Caco-2 (cell line): ENCODE measurements around the gene KCNIP1. TPM values are rescaled to one million over a fixed set of nuclear protein-coding genes. Genes with fewer than 3 reads are reported as not detected.

Experiments
- BruUV-seq: library from RNA; stranded (reverse); fragments of 400-500 nt; replicated peaks from 2 replicates; lab custom pipeline; 2021; lab: Mats Ljungman, UMichigan
- CTCF ChIA-PET: fragments of 300-600 bp; sonication (Branson Sonifier 250); formaldehyde crosslinking; loops from one replicate; lab custom pipeline; 2022; ENCODE audit warnings: antibody characterized with exemption; lab: Charles Lee
- POLR2A ChIA-PET: fragments of 300-600 bp; sonication (Branson Sonifier 250); formaldehyde crosslinking; loops from one replicate; lab custom pipeline; 2022; ENCODE audit warnings: antibody characterized with exemption; lab: Charles Lee
- DNase-seq, 2 experiments: peaks; one replicate each; pipeline versions ENCODE4 v3.0.0 to v3.0.0-alpha.2; 2020 to 2022
- H3K27me3 ChIP-seq: replicated peaks from 2 replicates; pipeline ENCODE4 v1.6.0; 2011; ENCODE audit warnings: low read length; ENCODE audit not compliant: control insufficient read depth, insufficient read depth
- H3K36me3 ChIP-seq: 2 replicates; pipeline ENCODE4 v1.5.1; 2011; ENCODE audit warnings: low read length; ENCODE audit not compliant: control insufficient read depth, insufficient read depth
- H3K4me1 ChIP-seq: fragments of 250-450 bp; sonication (Bioruptor Pico); 2 replicates; pipeline ENCODE4 v1.5.1; 2020; ENCODE audit warnings: mild to moderate bottlenecking
- H3K4me3 ChIP-seq: 2 replicates; pipeline ENCODE4 v1.5.1; 2011; ENCODE audit warnings: low read depth, mild to moderate bottlenecking, control low read depth, low read length
- H3K9me3 ChIP-seq: fragments of 250-450 bp; sonication (Bioruptor Pico); 2 replicates; pipeline ENCODE4 v1.5.1; 2020; ENCODE audit warnings: mild to moderate bottlenecking, moderate library complexity
- H3K27ac Mint-ChIP-seq: one replicate; pipeline ENCODE4 v1.8.0; 2022; ENCODE audit warnings: mixed read lengths; ENCODE audit not compliant: unreplicated experiment
- H3K27me3 Mint-ChIP-seq: one replicate; pipeline ENCODE4 v1.8.0; 2022; ENCODE audit warnings: mixed read lengths; ENCODE audit not compliant: insufficient read depth, unreplicated experiment
- H3K36me3 Mint-ChIP-seq: one replicate; pipeline ENCODE4 v1.8.0; 2022; ENCODE audit warnings: mild to moderate bottlenecking, mixed read lengths; ENCODE audit not compliant: insufficient read depth, unreplicated experiment
- H3K4me1 Mint-ChIP-seq: one replicate; pipeline ENCODE4 v1.8.0; 2022; ENCODE audit warnings: low read depth, mixed read lengths; ENCODE audit not compliant: unreplicated experiment
- H3K4me3 Mint-ChIP-seq: one replicate; pipeline ENCODE4 v1.8.0; 2022; ENCODE audit warnings: mild to moderate bottlenecking, moderate library complexity, mixed read lengths; ENCODE audit not compliant: unreplicated experiment
- H3K9me3 Mint-ChIP-seq: one replicate; pipeline ENCODE4 v1.8.0; 2022; ENCODE audit warnings: mixed read lengths; ENCODE audit not compliant: unreplicated experiment
- CTCF ChIP-seq, 2 experiments: fragments of 200-600 bp in 1 of 2; IDR thresholded peaks; 1 replicate in 1 of 2; 2 replicates in 1 of 2; pipeline versions ENCODE4 v1.5.1 to v1.8.0; 2011 to 2022; ENCODE audit warnings: antibody characterized with exemption in 1 of 2, control low read depth in 1 of 2, inconsistent platforms in 1 of 2, low read depth in 1 of 2, low read length in 1 of 2, mild to moderate bottlenecking in 1 of 2, moderate library complexity in 1 of 2; ENCODE audit not compliant: insufficient read depth in 1 of 2, severe bottlenecking in 1 of 2, unreplicated experiment in 1 of 2
- intact Hi-C: fragments of 100-400 bp; cut with micrococcal nuclease; formaldehyde crosslinking; loops from one replicate; pipeline ENCODE4 v1.10.0; 2022; ENCODE audit not compliant: unreplicated experiment
- total RNA-seq: library from RNA; stranded (reverse); gene quantifications from 2 replicates; pipeline ENCODE4 v1.2.3, GENCODE V29; 2022

The KCNIP1 gene
- total RNA-seq, 1 experiment from 2014 or later: not detected

DNA sequence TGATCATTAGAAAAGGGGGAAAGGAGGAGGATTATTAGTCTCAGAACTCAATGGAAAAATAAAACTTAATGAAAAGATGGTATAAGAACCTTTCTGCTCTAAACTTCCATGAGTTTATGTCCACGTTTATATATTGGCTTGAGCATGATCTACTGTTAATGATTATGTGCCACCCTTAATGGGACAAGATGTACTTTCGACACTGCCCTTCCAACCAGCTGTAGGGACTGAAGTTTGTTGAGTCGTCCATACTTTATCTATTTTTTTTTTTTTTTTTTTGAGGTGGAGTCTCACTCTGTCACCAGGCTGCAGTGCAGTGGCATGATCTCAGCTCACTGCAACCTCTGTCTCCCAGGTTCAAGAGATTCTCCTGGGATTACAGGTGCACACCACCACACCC lies 254.7 kb downstream of the KCNIP1 start:
- H3K4me1 Mint-ChIP-seq: peaks cover 30% of the 10 kb centered on the region
- no peak for DNase-seq
- H3K27me3 Mint-ChIP-seq: no peaks in the 10 kb centered on the region
- ChIA-PET POLR2A (no interaction called here), CTCF (no interaction called here)
- H3K36me3 Mint-ChIP-seq: no peaks in the 10 kb centered on the region
- H3K4me3 ChIP-seq: no peak overlapping the region
- intact Hi-C loops: no loop called here
- no peak overlapping the region for H3K4me3 Mint-ChIP-seq
- peaks cover 30% of the 10 kb centered on the region for H3K4me1 ChIP-seq
- H3K9me3 Mint-ChIP-seq: peaks cover 20% of the 10 kb centered on the region
- H3K9me3 ChIP-seq: no peaks in the 10 kb centered on the region
- BruUV-seq: no TSS peak
- no peaks in the 10 kb centered on the region; the same call in 1 of the 2 replicates for H3K36me3 ChIP-seq
- H3K27ac Mint-ChIP-seq: peak overlapping the region; percentile 58
- H3K27me3 ChIP-seq: no peaks in the 10 kb centered on the region
- TF ChIP-seq CTCF (IDR thresholded peaks at IDR 0.05; ENCODE audit: insufficient read depth in 1 of 2, low read depth in 1 of 2, low read length in 1 of 2, severe bottlenecking in 1 of 2, unreplicated experiment in 1 of 2): no peak

GRCh38 chr5:170760113-170760512 lies 256.3 kb downstream of the KCNIP1 start:
- DNase-seq: no peak
- H3K4me3 Mint-ChIP-seq: no peak overlapping the region
- TF ChIP-seq CTCF (IDR thresholded peaks at IDR 0.05; ENCODE audit: insufficient read depth in 1 of 2, low read depth in 1 of 2, low read length in 1 of 2, severe bottlenecking in 1 of 2, unreplicated experiment in 1 of 2): no peak
- intact Hi-C loops: no loop called here
- H3K27ac Mint-ChIP-seq: no peak overlapping the region
- peaks cover 27% of the 10 kb centered on the region for H3K4me1 ChIP-seq
- peaks cover 30% of the 10 kb centered on the region for H3K4me1 Mint-ChIP-seq
- no peaks in the 10 kb centered on the region for H3K36me3 Mint-ChIP-seq
- BruUV-seq: no TSS peak
- no peaks in the 10 kb centered on the region for H3K27me3 ChIP-seq
- no peaks in the 10 kb centered on the region for H3K27me3 Mint-ChIP-seq
- POLR2A ChIA-PET: no interaction called here
- H3K9me3 ChIP-seq: no peaks in the 10 kb centered on the region
- peaks cover 10% of the 10 kb centered on the region for H3K9me3 Mint-ChIP-seq
- no peaks in the 10 kb centered on the region; the same call in 1 of the 2 replicates for H3K36me3 ChIP-seq
- no peak overlapping the region for H3K4me3 ChIP-seq
- CTCF ChIA-PET: no interaction called here

GRCh38 chr5:170761048-170761707 lies 257.4 kb downstream of the KCNIP1 start:
- no peak overlapping the region for H3K4me3 Mint-ChIP-seq

More at GRCh38 chr5:170761048-170761707, 257.4 kb downstream of the KCNIP1 start:
- Histone ChIP-seq H3K36me3 (no peaks in the 10 kb centered on the region; the same call in 1 of the 2 replicates), H3K27me3 (no peaks in the 10 kb centered on the region), H3K9me3 (no peaks in the 10 kb centered on the region), H3K4me3 (no peak overlapping the region), H3K4me1 (peaks cover 22% of the 10 kb centered on the region)
- CTCF ChIA-PET: interaction anchor here (0.7 kb wide), 1 partner anchor 9 kb away, joined by 3 read pairs; no protein-coding TSS in a partner anchor
- no peak overlapping the region for H3K27ac Mint-ChIP-seq
- H3K36me3 Mint-ChIP-seq: no peaks in the 10 kb centered on the region
- peaks cover 27% of the 10 kb centered on the region for H3K4me1 Mint-ChIP-seq
- DNase-seq: no peak
- peaks cover 6% of the 10 kb centered on the region for H3K9me3 Mint-ChIP-seq
- intact Hi-C loops: no loop called here
- POLR2A ChIA-PET: no interaction called here
- no TSS peak for BruUV-seq
- no peaks in the 10 kb centered on the region for H3K27me3 Mint-ChIP-seq
- TF ChIP-seq CTCF (IDR thresholded peaks at IDR 0.05; ENCODE audit: insufficient read depth in 1 of 2, low read depth in 1 of 2, low read length in 1 of 2, severe bottlenecking in 1 of 2, unreplicated experiment in 1 of 2): no peak
